H1 (cell line): Measurements from ENCODE around the gene HLA-DMB. TPM values are rescaled to one million over a fixed set of nuclear protein-coding genes. Genes with fewer than 3 reads are reported as not detected.

Experiments
- GABPA ChIP-seq: IDR thresholded peaks from 2 replicates; pipeline ENCODE4 v1.6.1; 2011; ENCODE audit warnings: mild to moderate bottlenecking, low read length, moderate library complexity, borderline replicate concordance; ENCODE audit not compliant: insufficient read depth
- polyA plus RNA-seq, 7 experiments: library from polyadenylated mRNA; depleted of rRNA in 3 of 7; stranded (reverse) in 5 of 7; unstranded in 2 of 7; fragments of >200 nt in 5 of 7; fragments of 200-250 nt in 2 of 7; gene quantifications; 1 replicate in 5 of 7; 2 replicates in 1 of 7; 4 replicates in 1 of 7; pipeline versions ENCODE4 v1.2.1 to v1.2.3, GENCODE V29; 2011 to 2013; ENCODE audit warnings: missing spikeins in 2 of 7, mixed read lengths in 2 of 7
- total RNA-seq: library from RNA; stranded (reverse); fragmentation: NEBNext Ultra II Directional; extraction: Animal tissue kit (Norgen Biotek cat#: 25700); gene quantifications from 2 replicates; pipeline ENCODE4 v1.2.1, GENCODE V29; 2021
- TF ChIP-seq, protein P1 (sequence below): IDR thresholded peaks from 2 replicates; pipeline ENCODE4 v1.6.1; 2012; ENCODE audit warnings: inconsistent platforms

The HLA-DMB gene
- total and polyA plus RNA-seq, 2 of the 8 experiments (the other 6 are each of a cell fraction or from before 2014, with no cell fraction given) = 2.7 to 4.7 TPM

DNA sequence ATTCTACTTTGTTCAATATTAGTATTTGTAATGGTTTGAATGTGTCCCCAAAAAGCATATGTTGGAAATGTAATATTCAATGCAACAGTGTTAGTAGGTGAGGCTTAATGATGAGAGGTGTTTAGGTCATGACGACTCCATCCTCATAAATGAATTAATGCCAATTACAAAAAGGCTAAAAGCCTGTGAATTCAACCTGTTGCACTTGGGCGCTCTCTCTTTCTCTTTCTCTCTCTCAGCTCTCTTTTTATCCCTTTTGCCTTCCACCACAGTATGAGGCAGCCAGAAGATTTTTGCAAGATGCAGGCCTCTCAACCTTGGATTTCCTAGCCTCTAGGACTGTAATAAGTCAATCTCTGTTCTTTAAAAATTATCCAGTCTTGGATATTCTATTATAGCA, 52.3 kb downstream of the HLA-DMB start (continued):
- TF ChIP-seq, protein P1, sequence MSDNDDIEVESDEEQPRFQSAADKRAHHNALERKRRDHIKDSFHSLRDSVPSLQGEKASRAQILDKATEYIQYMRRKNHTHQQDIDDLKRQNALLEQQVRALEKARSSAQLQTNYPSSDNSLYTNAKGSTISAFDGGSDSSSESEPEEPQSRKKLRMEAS = no peak
- no peak for TF ChIP-seq GABPA
- TF ChIP-seq, all 59 proteins: peak for 0
